Astrocyte of the hippocampus (primary cell): ENCODE results near the gene CEP85.

Source experiments
- DNase-seq: peaks from one replicate; pipeline ENCODE4 v3.0.0; 2011; ENCODE audit warnings: low read depth, low spot score

The CEP85 gene

GRCh38 chr1:26233903-26234643, at the start of gene CEP85:
CEP85 (plus strand) TSS chr1:26234200; CDS start chr1:26239784, 5,584 bp downstream.
- peak; percentile 99 for DNase-seq

GRCh38 chr1:26184883-26185282, 49.1 kb upstream of the CEP85 start:
- no peak for DNase-seq

GRCh38 chr1:26187882-26188281, 46.1 kb upstream of the CEP85 start:
- no peak for DNase-seq

- DNase-seq: no peak
Measured at GRCh38 chr1:26188477-26188876, 45.5 kb upstream of the CEP85 start.

GRCh38 chr1:26189331-26189730, 44.7 kb upstream of the CEP85 start:
- no peak for DNase-seq

GRCh38 chr1:26189751-26190275, 44.2 kb upstream of the CEP85 start:
- DNase-seq: no peak

GRCh38 chr1:26190373-26190987, 43.5 kb upstream of the CEP85 start, which contains the start of gene CATSPER4:
CATSPER4 (plus strand) TSS chr1:26190602; CDS start chr1:26190628, 26 bp downstream.
- no peak for DNase-seq

GRCh38 chr1:26191739-26192138, 42.3 kb upstream of the CEP85 start:
- no peak for DNase-seq

GRCh38 chr1:26195805-26196204, 38.2 kb upstream of the CEP85 start:
- no peak for DNase-seq

GRCh38 chr1:26197301-26197700, 36.7 kb upstream of the CEP85 start:
- DNase-seq: no peak

- DNase-seq: no peak
Measured at GRCh38 chr1:26197813-26198212, 36.2 kb upstream of the CEP85 start.

GRCh38 chr1:26200413-26200812, 33.6 kb upstream of the CEP85 start:
- no peak for DNase-seq

GRCh38 chr1:26203642-26204318, 30.2 kb upstream of the CEP85 start:
- DNase-seq: no peak

- no peak for DNase-seq
Measured at GRCh38 chr1:26210147-26210870, 23.7 kb upstream of the CEP85 start.

GRCh38 chr1:26212726-26213125, 21.3 kb upstream of the CEP85 start:
- no peak for DNase-seq

- DNase-seq: no peak
Measured at GRCh38 chr1:26213335-26213905, 20.6 kb upstream of the CEP85 start.

GRCh38 chr1:26215246-26215645, 18.8 kb upstream of the CEP85 start:
- DNase-seq: no peak

- DNase-seq: peak; percentile 14
Measured at GRCh38 chr1:26218906-26219494, 15.0 kb upstream of the CEP85 start.

- no peak for DNase-seq
Measured at GRCh38 chr1:26220199-26220912, 13.6 kb upstream of the CEP85 start.

- no peak for DNase-seq
Measured at GRCh38 chr1:26221094-26221493, 12.9 kb upstream of the CEP85 start.
